CD14-positive monocyte (primary cell): ENCODE measurements around the gene PBOV1. TPM values are rescaled to one million over a fixed set of nuclear protein-coding genes. Genes with fewer than 3 reads are reported as not detected.
A peak's percentile ranks its signal among the peaks of the same experiment; 100 is the strongest.

ENCODE experiments used
- DNase-seq, 3 donors: peaks; one replicate each; pipeline ENCODE4 v3.0.0-alpha.2; 2011 to 2022
- H2AFZ ChIP-seq: 2 replicates; pipeline ENCODE4 v1.6.0; 2012; ENCODE audit warnings: mild to moderate bottlenecking, low read depth, low read length, inconsistent platforms; ENCODE audit not compliant: insufficient read depth, poor library complexity, severe bottlenecking
- H3K27ac ChIP-seq, 2 donors: 1 replicate in 1 of 2; 2 replicates in 1 of 2; pipeline ENCODE4 v1.5.1; 2012 to 2013; ENCODE audit warnings: low read length in 2 of 2, control low read depth in 1 of 2, inconsistent platforms in 1 of 2, low read depth in 1 of 2, mild to moderate bottlenecking in 1 of 2
- H3K27me3 ChIP-seq, 2 donors: one replicate each; pipeline versions ENCODE4 v1.6.0 to v1.6.1; 2011 to 2013; ENCODE audit warnings: low read length in 2 of 2; ENCODE audit not compliant: control insufficient read depth in 2 of 2, insufficient read depth in 2 of 2
- H3K36me3 ChIP-seq, 2 donors: replicated peaks in 1 of 2; 1 replicate in 1 of 2; 2 replicates in 1 of 2; pipeline versions ENCODE4 v1.5.1 to v1.6.1; 2012 to 2013; ENCODE audit warnings: low read length in 2 of 2, control low read depth in 1 of 2, inconsistent platforms in 1 of 2, mild to moderate bottlenecking in 1 of 2; ENCODE audit not compliant: insufficient read depth in 2 of 2, control insufficient read depth in 1 of 2
- H3K4me1 ChIP-seq, 2 donors: 1 replicate in 1 of 2; 2 replicates in 1 of 2; pipeline versions ENCODE4 v1.5.1 to v1.6.1; 2012 to 2013; ENCODE audit warnings: low read length in 2 of 2, control low read depth in 1 of 2, inconsistent platforms in 1 of 2, mild to moderate bottlenecking in 1 of 2, moderate library complexity in 1 of 2; ENCODE audit not compliant: insufficient read depth in 2 of 2, control insufficient read depth in 1 of 2
- H3K4me2 ChIP-seq: replicated peaks from 2 replicates; pipeline ENCODE3; 2012; ENCODE audit warnings: low read length, moderate library complexity, mild to moderate bottlenecking; ENCODE audit not compliant: poor library complexity, severe bottlenecking; ENCODE audit errors: extremely low read depth
- H3K4me3 ChIP-seq, 3 experiments: fragments of 200-600 bp in 1 of 3; sonication (generic) in 1 of 3; replicated peaks in 1 of 3; 1 replicate in 2 of 3; 2 replicates in 1 of 3; pipeline ENCODE4 v1.5.1; 2011 to 2013; ENCODE audit warnings: low read length in 3 of 3, mild to moderate bottlenecking in 3 of 3, control low read depth in 2 of 3, low read depth in 2 of 3, inconsistent platforms in 1 of 3, moderate library complexity in 1 of 3
- H3K79me2 ChIP-seq: 2 replicates; pipeline ENCODE4 v1.6.0; 2012; ENCODE audit warnings: mild to moderate bottlenecking, control low read depth, inconsistent platforms, low read length, moderate library complexity; ENCODE audit not compliant: insufficient read depth
- H3K9ac ChIP-seq: 2 replicates; pipeline ENCODE4 v1.6.0; 2017; ENCODE audit warnings: low read length, mild to moderate bottlenecking; ENCODE audit not compliant: insufficient read depth, poor library complexity, severe bottlenecking
- H3K9me3 ChIP-seq, 2 donors: replicated peaks in 1 of 2; 1 replicate in 1 of 2; 2 replicates in 1 of 2; pipeline versions ENCODE4 v1.5.1 to v1.6.1; 2012 to 2013; ENCODE audit warnings: low read length in 2 of 2, control low read depth in 1 of 2; ENCODE audit not compliant: control insufficient read depth in 1 of 2, insufficient read depth in 1 of 2
- H4K20me1 ChIP-seq: 2 replicates; pipeline ENCODE4 v1.6.0; 2012; ENCODE audit warnings: mild to moderate bottlenecking, low read length, control low read depth, moderate library complexity; ENCODE audit not compliant: insufficient read depth
- H3K27ac Mint-ChIP-seq, 7 donors: one replicate each; pipeline ENCODE4 v1.8.0; 2020; ENCODE audit warnings: mild to moderate bottlenecking in 7 of 7, mixed read lengths in 7 of 7, moderate library complexity in 6 of 7, inconsistent platforms in 2 of 7
- H3K27me3 Mint-ChIP-seq, 3 donors: one replicate each; pipeline ENCODE4 v1.8.0; 2021 to 2022; ENCODE audit warnings: low read depth in 3 of 3, mild to moderate bottlenecking in 3 of 3, mixed read lengths in 3 of 3, moderate library complexity in 3 of 3, inconsistent platforms in 1 of 3
- H3K36me3 Mint-ChIP-seq, 2 donors: one replicate each; pipeline ENCODE4 v1.8.0; 2020; ENCODE audit warnings: mixed read lengths in 2 of 2, inconsistent platforms in 1 of 2, mild to moderate bottlenecking in 1 of 2
- H3K4me1 Mint-ChIP-seq: one replicate; pipeline ENCODE4 v1.8.0; 2020; ENCODE audit warnings: mild to moderate bottlenecking, mixed read lengths
- H3K4me3 Mint-ChIP-seq, 2 donors: one replicate each; pipeline ENCODE4 v1.8.0; 2020; ENCODE audit warnings: mild to moderate bottlenecking in 2 of 2, mixed read lengths in 2 of 2, moderate library complexity in 1 of 2
- H3K9me3 Mint-ChIP-seq, 7 donors: one replicate each; pipeline ENCODE4 v1.8.0; 2020 to 2022; ENCODE audit warnings: mixed read lengths in 7 of 7, mild to moderate bottlenecking in 6 of 7, moderate library complexity in 6 of 7, inconsistent platforms in 2 of 7
- CTCF ChIP-seq: fragments of 200-600 bp; IDR thresholded peaks from one replicate; pipeline ENCODE4 v1.8.0; 2022; ENCODE audit warnings: antibody characterized with exemption, mild to moderate bottlenecking
- WGBS: methylation state at CpG from one replicate; pipeline ENCODE4 v1.1.5; 2013; ENCODE audit warnings: missing lambda C conversion rate; ENCODE audit not compliant: insufficient coverage; 5-methylcytosine and 5-hydroxymethylcytosine counted together
- intact Hi-C, 2 donors: fragments of 100-400 bp; cut with micrococcal nuclease; formaldehyde crosslinking; loops; one replicate each; pipeline versions ENCODE4 v1.15.0 to v1.15.1; 2023
- polyA plus RNA-seq, 3 donors: library from polyadenylated mRNA; depleted of rRNA in 1 of 3; unstranded in 2 of 3; stranded (reverse) in 1 of 3; fragments of 300-500 nt in 2 of 3; fragments of >200 nt in 1 of 3; fragmentation: Illumina TruSeq in 2 of 3; gene quantifications; 1 replicate in 2 of 3; 2 replicates in 1 of 3; pipeline ENCODE4 v1.2.3, GENCODE V29; 2012 to 2021

PBOV1 gene
- polyA plus RNA-seq, 3 donors, result not detected

DNA sequence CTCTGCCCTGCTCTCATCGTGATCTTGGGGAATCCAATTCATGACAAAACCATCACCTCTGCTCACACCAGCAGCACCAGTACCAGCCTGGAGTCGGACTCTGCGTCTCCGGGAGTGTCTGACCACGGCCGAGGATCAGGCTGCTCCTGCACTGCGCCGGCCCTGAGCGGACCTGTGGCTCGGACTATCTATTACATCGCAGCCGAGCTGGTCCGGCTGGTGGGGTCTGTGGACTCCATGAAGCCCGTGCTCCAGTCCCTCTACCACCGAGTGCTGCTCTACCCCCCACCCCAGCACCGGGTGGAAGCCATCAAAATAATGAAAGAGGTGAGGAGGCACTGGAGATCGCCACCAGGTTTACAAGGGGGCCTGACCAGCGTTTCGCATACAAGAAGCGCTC is 37.2 kb upstream of the PBOV1 start:
- H3K36me3 Mint-ChIP-seq, result no peaks in the 10 kb centered on the region
- DNase-seq, result no peak
- H3K36me3 ChIP-seq, result no peaks in the 10 kb centered on the region
- no peak overlapping the region for H3K4me2 ChIP-seq
- no peaks in the 10 kb centered on the region for H3K79me2 ChIP-seq
- H3K9ac ChIP-seq, result no peak overlapping the region
- no peak overlapping the region for H3K27ac ChIP-seq
- no peak overlapping the region for H2AFZ ChIP-seq
- TF ChIP-seq CTCF, result no peak
- H3K9me3 ChIP-seq, result no peaks in the 10 kb centered on the region
- no peaks in the 10 kb centered on the region for H3K4me1 ChIP-seq
- no peaks in the 10 kb centered on the region for H4K20me1 ChIP-seq
- peaks cover 0 to 1% (median 0%) of the 10 kb centered on the region in 7 donors for H3K9me3 Mint-ChIP-seq
- no peaks in the 10 kb centered on the region for H3K4me1 Mint-ChIP-seq
- WGBS, result 98% methylated on average over 10 of the region's 20 CpGs
- no peak overlapping the region for H3K27ac Mint-ChIP-seq
- H3K4me3 ChIP-seq, result no peak overlapping the region
- intact Hi-C loops, result no loop called here
- H3K27me3 ChIP-seq, result no peaks in the 10 kb centered on the region
- peaks cover 2 to 11% (median 3%) of the 10 kb centered on the region in 3 donors for H3K27me3 Mint-ChIP-seq
- H3K4me3 Mint-ChIP-seq, result no peak overlapping the region

DNA sequence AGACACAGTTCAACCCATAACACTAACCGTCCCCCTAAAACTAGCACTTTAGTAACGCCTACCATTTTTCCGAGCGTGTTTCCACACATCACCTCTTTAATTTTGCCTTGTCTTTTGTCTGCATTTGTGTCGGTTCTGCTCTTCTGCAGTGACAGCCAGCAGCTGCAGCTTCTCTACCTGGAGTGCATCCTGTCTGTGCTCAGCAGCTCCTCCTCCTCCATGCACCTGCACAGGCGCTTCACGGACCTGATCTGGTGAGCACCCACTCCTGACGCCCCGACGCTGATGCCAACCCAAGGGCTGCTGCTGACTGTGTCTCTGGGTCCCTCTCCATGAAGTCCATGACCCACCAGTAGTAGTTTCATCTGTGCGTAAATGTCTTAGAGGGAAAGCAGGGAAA is 35.4 kb upstream of the PBOV1 start:
- 99% methylated on average over 11 of the region's 11 CpGs for WGBS
- Mint-ChIP-seq H3K36me3 (no peaks in the 10 kb centered on the region), H3K4me3 (no peak overlapping the region), H3K27ac (peak overlapping the region in 1 of 7 donors; percentile 3), H3K27me3 (peaks cover 0 to 5% (median 3%) of the 10 kb centered on the region in 3 donors), H3K4me1 (no peaks in the 10 kb centered on the region), H3K9me3 (peaks cover 0 to 1% (median 0%) of the 10 kb centered on the region in 7 donors)
- Histone ChIP-seq H3K9ac (no peak overlapping the region), H3K27me3 (no peaks in the 10 kb centered on the region), H3K4me3 (no peak overlapping the region), H3K36me3 (no peaks in the 10 kb centered on the region), H3K79me2 (no peaks in the 10 kb centered on the region), H3K4me1 (no peaks in the 10 kb centered on the region), H3K4me2 (no peak overlapping the region), H3K9me3 (no peaks in the 10 kb centered on the region), H2AFZ (no peak overlapping the region), H3K27ac (no peak overlapping the region), H4K20me1 (no peaks in the 10 kb centered on the region)
- DNase-seq, result no peak
- intact Hi-C loops, result no loop called here
- no peak for TF ChIP-seq CTCF
